Transverse colon (tissue), 4 donors: ENCODE results near the gene ACADL.

Source experiments
- POLR2AphosphoS5 ChIP-seq, 3 donors: sonication (generic); formaldehyde crosslinking; IDR thresholded peaks; one replicate each; pipeline ENCODE4 v1.6.1; 2016; ENCODE audit warnings: antibody characterized with exemption in 3 of 3
- TF ChIP-seq, protein P1 (sequence below), 5 experiments: fragments of 200-600 bp in 3 of 5; fragments of 450-650 bp in 2 of 5; sonication (generic) in 3 of 5; IDR thresholded peaks; 1 replicate in 2 of 5; 2 replicates in 3 of 5; pipeline ENCODE4 v1.5.1; 2016 to 2017; ENCODE audit warnings: antibody characterized with exemption in 5 of 5, inconsistent platforms in 3 of 5, mild to moderate bottlenecking in 2 of 5, moderate library complexity in 1 of 5

DNA sequence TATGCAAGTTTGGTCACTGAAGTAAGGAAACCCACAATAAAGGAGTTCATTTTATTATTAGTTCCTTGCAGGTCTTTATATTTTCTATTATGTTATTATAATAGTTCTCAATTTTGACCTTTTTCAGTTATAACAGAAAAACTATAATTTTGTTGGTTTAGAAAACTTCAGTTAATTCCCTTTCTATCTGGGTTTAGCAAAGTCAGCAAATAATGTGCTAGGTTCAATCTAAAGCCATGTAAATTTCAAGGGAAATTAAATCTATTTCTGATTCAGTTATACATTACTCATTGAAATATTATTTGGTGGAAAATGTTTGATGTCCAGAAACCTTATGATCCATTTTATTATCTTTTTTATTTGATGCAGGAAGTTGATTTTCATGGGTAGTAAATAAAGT is 46.1 kb upstream of the ACADL start:
- TF ChIP-seq, protein P1, sequence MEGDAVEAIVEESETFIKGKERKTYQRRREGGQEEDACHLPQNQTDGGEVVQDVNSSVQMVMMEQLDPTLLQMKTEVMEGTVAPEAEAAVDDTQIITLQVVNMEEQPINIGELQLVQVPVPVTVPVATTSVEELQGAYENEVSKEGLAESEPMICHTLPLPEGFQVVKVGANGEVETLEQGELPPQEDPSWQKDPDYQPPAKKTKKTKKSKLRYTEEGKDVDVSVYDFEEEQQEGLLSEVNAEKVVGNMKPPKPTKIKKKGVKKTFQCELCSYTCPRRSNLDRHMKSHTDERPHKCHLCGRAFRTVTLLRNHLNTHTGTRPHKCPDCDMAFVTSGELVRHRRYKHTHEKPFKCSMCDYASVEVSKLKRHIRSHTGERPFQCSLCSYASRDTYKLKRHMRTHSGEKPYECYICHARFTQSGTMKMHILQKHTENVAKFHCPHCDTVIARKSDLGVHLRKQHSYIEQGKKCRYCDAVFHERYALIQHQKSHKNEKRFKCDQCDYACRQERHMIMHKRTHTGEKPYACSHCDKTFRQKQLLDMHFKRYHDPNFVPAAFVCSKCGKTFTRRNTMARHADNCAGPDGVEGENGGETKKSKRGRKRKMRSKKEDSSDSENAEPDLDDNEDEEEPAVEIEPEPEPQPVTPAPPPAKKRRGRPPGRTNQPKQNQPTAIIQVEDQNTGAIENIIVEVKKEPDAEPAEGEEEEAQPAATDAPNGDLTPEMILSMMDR (IDR thresholded peaks at IDR 0.05) = no peak
- TF ChIP-seq POLR2AphosphoS5 (IDR thresholded peaks at IDR 0.05) = no peak
